NCI-H460 (cell line): ENCODE data around the gene SSTR5. TPM values are rescaled to one million over a fixed set of nuclear protein-coding genes. Genes with fewer than 3 reads are reported as not detected.

Experiments used
- DNase-seq: peaks from one replicate; pipeline ENCODE4 v3.0.0-alpha.2; 2016; ENCODE audit warnings: low read depth; ENCODE audit errors: extremely low read depth
- total RNA-seq: library from RNA; depleted of rRNA; stranded (reverse); fragments of >200 nt; shearing (Covaris generic); gene quantifications from 2 replicates; pipeline ENCODE4 v1.2.3, GENCODE V29; 2014

SSTR5 gene
- total RNA-seq, 1 experiment from 2014 or later: 0.40 TPM

DNA sequence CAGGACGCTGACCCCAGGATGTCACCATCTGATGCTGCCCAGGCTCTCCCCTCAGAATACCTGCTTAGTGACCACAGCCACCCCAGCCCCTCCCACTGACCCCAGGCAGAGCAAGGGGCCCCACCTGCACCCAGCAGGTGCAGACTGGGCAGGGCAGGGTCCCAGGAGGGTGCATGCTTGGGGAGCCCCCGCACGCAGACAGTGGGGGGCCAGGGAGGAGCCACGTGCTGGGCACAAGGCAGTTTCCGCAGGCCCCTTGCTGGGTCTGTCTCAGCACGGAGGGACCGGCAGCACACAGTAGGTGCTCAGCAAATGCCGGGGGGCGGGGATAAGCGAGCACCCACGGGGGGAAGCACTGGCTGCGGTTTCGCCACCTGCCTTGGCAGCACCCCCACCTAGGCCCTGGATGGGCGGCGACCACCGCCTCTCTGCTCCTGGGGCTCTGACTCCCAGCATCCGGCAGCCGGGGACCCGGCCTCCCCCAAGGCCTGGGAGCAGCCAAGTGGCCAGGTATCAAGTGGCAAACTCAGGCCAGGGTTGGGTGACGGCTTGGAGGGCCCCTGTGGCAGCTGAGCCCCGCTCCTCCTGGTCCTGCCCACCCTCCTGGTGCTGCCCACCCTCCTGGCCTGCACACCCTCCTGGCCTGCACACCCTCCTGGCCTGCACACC, 18.7 kb upstream of the SSTR5 start:
- DNase-seq: no peak

DNA sequence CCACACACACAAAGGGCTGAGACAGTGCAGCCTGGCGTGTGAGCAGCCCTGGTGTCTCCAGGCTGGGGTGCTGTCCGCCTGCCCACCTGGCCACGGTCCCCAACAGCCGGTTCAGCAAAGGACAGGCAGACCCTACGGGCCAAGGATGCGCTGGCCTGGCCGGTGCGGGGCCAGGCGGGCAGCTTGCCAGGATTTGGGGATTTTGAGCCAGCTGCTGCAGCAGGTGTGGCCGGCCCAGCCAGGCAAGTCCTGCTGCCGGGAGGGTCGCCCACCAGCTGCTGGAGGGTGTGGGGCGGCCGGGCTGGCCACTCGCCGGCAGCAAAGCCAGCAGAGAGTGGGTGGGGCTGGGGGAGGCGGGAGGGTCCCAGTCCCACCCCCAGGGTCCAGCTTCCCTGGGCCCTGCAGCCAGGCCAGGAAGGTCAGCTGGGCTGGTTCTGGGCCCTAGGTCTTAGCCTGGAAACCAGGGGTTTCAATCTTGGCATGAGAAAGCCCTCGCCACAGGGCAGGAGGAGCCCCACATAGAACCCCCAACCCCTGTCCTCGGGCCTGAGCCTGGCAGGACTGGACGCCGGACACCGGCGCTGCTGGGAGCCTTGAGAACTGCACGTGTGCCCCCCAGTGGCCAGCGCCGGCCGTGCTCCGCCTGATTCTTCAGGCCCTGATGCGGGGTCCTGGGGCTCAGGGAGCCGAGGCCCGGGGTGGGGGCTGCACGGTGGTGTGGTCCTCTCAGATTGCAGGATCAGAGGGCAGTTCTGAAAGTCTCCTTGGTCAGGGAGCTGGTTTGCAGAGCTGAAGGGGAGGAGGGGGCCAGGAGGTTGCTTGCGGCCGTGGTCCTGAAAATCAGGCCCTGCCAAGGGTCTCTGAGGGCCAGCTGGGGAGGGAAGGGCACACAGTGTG, 17.6 kb upstream of the SSTR5 start:
- peak; percentile 61 for DNase-seq

GRCh38 chr16:1055557-1055924, 17.0 kb upstream of the SSTR5 start:
- no peak for DNase-seq

- no peak for DNase-seq
Measured at GRCh38 chr16:1056196-1056595, 16.4 kb upstream of the SSTR5 start.

- peak; percentile 42 for DNase-seq
Measured at GRCh38 chr16:1057252-1057932, 15.2 kb upstream of the SSTR5 start.

- no peak for DNase-seq
Measured at GRCh38 chr16:1058216-1058615, 14.3 kb upstream of the SSTR5 start.

DNA sequence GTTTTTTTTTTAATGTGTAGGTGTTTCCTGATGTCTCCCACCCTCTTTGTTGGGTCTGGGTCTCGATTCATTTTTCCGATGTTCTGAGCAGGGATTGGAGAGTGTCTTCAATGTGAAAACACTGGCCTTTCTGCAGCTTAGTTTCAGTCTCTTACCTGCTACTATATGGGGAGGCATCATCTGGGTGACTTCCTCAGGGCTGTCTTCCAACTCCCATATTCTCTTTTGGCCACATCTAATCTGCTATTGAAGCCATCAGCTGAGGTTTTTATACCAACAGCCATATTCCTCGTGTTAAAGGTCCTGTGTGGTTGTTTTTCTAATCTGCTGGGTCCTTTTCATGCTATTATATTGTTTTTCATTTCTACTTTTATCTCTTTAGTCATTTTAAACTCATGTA, 13.2 kb upstream of the SSTR5 start:
- DNase-seq: no peak

DNA sequence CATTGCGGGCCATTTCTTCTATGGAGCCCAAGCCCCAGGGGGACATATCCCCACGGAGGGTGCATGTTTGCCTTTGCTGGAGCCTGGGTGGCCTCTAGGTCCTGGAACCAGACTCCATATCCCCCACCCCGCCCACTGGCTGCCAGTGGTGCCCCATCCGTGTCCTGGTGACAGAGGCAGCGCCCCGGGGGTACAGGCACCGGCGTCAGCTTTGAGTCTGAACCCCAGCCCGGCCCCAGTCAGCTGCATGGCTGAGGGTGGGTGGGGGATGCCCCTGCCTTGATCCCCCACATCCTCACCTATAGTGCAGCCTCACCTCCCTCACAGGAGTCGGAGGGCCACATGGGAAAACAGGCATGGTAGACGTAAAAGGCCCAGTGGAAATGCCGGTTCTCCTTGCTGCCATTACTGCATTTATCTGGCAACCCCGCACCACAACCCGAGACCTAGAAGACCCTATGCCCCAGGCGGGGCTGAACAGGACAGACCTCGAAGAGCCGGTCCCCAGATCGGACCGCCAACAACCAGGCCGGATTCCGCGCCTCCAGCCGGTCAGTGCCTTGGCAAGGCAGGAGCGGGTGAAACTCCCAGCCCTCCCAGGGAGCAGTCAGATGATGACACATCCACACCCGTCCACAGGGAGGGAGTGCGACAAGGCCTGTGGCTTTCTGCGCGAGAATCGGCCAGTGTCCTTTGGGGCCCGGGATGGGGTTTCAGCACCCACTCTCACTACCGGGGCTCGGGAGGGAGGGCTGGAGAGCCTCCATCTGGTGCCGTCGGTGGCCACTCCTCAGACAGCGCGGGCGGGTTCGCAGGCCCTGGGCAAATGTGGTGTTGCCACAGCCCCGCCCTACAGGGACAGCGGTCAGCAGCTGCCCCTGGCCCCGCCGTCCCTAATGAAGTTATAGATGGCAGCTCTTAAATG, 11.9 kb upstream of the SSTR5 start:
- DNase-seq: no peak

- DNase-seq: no peak
Measured at GRCh38 chr16:1061769-1062505, 10.6 kb upstream of the SSTR5 start.

- no peak for DNase-seq
Measured at GRCh38 chr16:1062895-1063294, 9.7 kb upstream of the SSTR5 start.

DNA sequence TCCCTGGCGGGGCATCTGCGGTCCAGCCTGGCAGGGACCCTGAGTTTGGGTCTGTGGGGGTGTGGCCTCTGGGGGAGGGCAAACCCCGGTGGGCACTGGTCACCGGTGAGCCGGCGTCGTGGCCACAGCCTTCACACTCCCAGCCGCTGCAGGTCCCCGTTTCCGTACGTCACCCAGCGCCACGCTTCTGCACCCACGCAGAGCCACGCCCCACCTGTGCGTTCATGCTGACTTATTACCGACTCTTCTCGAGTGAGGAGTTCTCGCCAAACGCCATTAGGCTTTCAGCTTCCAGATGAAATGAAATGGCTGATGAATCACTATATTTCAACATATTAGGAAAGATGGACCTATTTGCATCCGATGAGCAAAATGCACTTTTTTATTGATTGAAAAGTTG, 8.8 kb upstream of the SSTR5 start:
- DNase-seq: no peak

GRCh38 chr16:1065469-1066128, 6.9 kb upstream of the SSTR5 start:
- DNase-seq: no peak

GRCh38 chr16:1066584-1067172, 5.9 kb upstream of the SSTR5 start:
- no peak for DNase-seq

- DNase-seq: no peak
Measured at GRCh38 chr16:1067629-1068028, 4.9 kb upstream of the SSTR5 start.

DNA sequence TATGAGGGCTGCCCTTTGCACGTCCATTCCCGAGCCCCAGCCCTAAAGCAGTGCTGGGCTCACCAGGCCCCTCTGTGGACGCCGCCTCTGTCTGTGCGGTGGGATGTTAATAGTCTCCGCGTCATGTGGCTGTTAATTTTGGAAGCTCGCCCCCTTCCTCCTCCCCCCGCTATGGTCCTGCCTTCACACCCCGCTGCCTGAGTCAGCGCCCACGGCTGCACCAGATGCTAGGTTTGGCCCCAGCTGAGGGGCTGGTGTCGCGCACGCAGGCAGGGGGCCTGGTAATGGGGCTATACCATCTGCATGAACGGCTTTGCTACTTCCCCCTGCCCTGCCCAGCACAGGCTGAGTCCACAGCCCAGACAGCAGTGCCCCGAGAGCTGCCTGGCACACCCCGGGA, 4.1 kb upstream of the SSTR5 start:
- no peak for DNase-seq

DNA sequence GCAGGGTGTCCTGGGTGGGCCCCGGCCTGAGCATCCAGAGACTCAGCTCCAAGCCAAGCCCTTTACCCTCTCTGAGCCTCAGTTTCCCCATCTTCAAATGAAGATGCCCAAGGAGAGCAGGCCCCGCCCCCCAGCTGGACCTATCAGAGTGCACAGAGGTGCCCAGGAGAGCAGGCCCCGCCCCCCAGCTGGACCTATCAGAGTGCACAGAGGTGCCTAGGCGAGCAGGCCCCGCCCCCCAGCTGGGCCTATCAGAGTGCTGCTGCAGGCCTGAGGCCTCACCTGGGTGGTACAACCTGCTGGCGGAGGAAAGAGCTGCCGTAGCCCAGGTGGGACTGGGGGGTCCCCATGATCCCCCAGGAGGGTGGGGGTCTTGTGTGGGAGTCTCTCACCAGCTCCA, 3.4 kb upstream of the SSTR5 start:
- no peak for DNase-seq

DNA sequence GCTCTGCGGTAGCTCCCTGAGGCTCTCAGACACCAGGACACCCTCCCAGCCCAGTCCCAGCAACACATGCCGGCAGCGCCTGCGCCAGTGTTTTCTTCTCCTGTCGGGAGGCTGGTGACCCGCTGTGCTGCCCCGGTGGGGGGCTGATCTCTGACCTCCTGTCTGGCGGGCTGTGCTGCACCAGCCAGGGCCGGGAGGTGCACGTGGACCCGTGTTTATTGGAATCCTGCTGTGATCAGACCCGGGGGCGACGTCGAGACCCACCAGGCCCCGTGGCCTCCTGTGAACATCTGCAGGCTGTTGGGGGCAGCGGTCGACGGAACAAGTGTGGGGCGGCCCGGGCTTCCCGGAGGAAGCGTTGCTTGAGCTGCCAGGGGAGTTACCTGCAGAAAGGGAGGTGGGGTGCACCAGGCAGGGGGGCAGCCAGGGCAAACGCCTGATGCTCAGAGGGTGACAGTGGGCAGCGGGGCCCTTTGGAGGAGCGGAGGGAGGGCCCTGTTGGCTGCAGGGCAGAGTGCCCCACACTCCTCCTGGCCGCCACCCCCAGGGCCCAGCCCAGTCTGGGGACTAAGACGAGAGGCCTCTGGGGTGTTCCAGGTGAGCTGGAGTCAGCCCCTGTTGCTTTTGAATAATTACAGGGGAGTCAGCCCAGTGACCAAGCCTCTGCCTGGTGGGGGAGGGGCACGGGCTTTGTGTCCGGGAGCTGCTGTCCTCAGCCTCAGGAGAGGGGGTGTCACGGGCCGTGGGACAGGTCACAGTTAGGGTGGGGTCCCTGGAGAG, 2.3 kb upstream of the SSTR5 start:
- no peak for DNase-seq

- no peak for DNase-seq
Measured at GRCh38 chr16:1070864-1071408, 1.6 kb upstream of the SSTR5 start.
